Choroid plexus epithelial cell (primary cell): ENCODE measurements around the gene TMCC3.
A peak's percentile ranks its signal among the peaks of the same experiment; 100 is the strongest.

Source experiments
- DNase-seq: peaks from one replicate; pipeline ENCODE4 v3.0.0-alpha.2; 2010; ENCODE audit warnings: low read depth
- H3K4me3 ChIP-seq: 2 replicates; pipeline ENCODE4 v1.5.1; 2011; ENCODE audit warnings: low read depth, mild to moderate bottlenecking, control low read depth, low read length, moderate library complexity
- CTCF ChIP-seq: conservative IDR thresholded peaks from 2 replicates; pipeline ENCODE4 v1.5.1; 2011; ENCODE audit warnings: low read depth, mild to moderate bottlenecking, control low read depth, inconsistent platforms, low read length, moderate library complexity

Gene TMCC3

GRCh38 chr12:94545935-94546771, 104.2 kb downstream of the TMCC3 start:
- DNase-seq = peak; percentile 88
- H3K4me3 ChIP-seq = no peak overlapping the region
- TF ChIP-seq CTCF = peak; percentile 94

- no peak for TF ChIP-seq CTCF
- no peak overlapping the region for H3K4me3 ChIP-seq
- DNase-seq = no peak
These were observed 106.0 kb downstream of the TMCC3 start for GRCh38 chr12:94544355-94544754.

GRCh38 chr12:94538318-94538717, 112.0 kb downstream of the TMCC3 start:
- no peak for DNase-seq
- no peak for TF ChIP-seq CTCF
- H3K4me3 ChIP-seq = no peak overlapping the region

GRCh38 chr12:94536040-94536965, 114.1 kb downstream of the TMCC3 start:
- H3K4me3 ChIP-seq = no peak overlapping the region
- no peak for DNase-seq
- TF ChIP-seq CTCF = no peak

- TF ChIP-seq CTCF = no peak
- DNase-seq = no peak
These were observed 114.8 kb downstream of the TMCC3 start for GRCh38 chr12:94535510-94535921.

GRCh38 chr12:94534774-94535509, 115.4 kb downstream of the TMCC3 start:
- no peak for DNase-seq
- H3K4me3 ChIP-seq = no peak overlapping the region
- no peak for TF ChIP-seq CTCF

More at GRCh38 chr12:94535510-94535921, 114.8 kb downstream of the TMCC3 start:
- no peak overlapping the region for H3K4me3 ChIP-seq
